GM23338 (cell line): ENCODE results near the gene HMCN2. TPM values are rescaled to one million over a fixed set of nuclear protein-coding genes. Genes with fewer than 3 reads are reported as not detected.

Experiments
- ATAC-seq: fragments of 200-7000 bp; cut with Tn5 transposase; 3 replicates; pipeline ENCODE4 v1.9.1; 2020
- DNase-seq: peaks from one replicate; pipeline ENCODE4 v3.0.0-alpha.2; 2015; ENCODE audit warnings: low spot score
- H2AFZ ChIP-seq: fragments of 200-600 bp; sonication (generic); 2 replicates; pipeline ENCODE4 v1.8.0; 2016; ENCODE audit warnings: antibody characterized with exemption, mild to moderate bottlenecking, moderate library complexity
- H3F3A ChIP-seq: fragments of 200-600 bp; sonication (generic); replicated peaks from 2 replicates; pipeline ENCODE4 v1.8.0; 2017; ENCODE audit warnings: antibody characterized with exemption, mixed run types, low read depth
- H3K27ac ChIP-seq: fragments of 200-600 bp; sonication (generic); 2 replicates; pipeline ENCODE4 v1.6.1; 2016; ENCODE audit warnings: low read depth
- H3K27me3 ChIP-seq: fragments of 200-600 bp; sonication (generic); 2 replicates; pipeline ENCODE4 v1.8.0; 2016; ENCODE audit warnings: mild to moderate bottlenecking, mixed run types, moderate library complexity; ENCODE audit not compliant: insufficient read depth
- H3K36me3 ChIP-seq: fragments of 200-600 bp; sonication (generic); 2 replicates; pipeline ENCODE4 v1.8.0; 2016; ENCODE audit warnings: mild to moderate bottlenecking; ENCODE audit not compliant: insufficient read depth
- H3K4me1 ChIP-seq: fragments of 200-600 bp; sonication (generic); 2 replicates; pipeline ENCODE4 v1.8.0; 2016; ENCODE audit warnings: mild to moderate bottlenecking, moderate library complexity; ENCODE audit not compliant: insufficient read depth
- H3K4me2 ChIP-seq: fragments of 200-600 bp; sonication (generic); 2 replicates; pipeline ENCODE4 v1.7.1; 2017; ENCODE audit warnings: mixed run types
- H3K4me3 ChIP-seq: fragments of 200-600 bp; sonication (generic); 2 replicates; pipeline ENCODE4 v1.6.1; 2016; ENCODE audit warnings: mixed run types
- H3K79me2 ChIP-seq: fragments of 200-600 bp; sonication (generic); replicated peaks from 2 replicates; pipeline ENCODE4 v1.8.0; 2017; ENCODE audit warnings: mild to moderate bottlenecking; ENCODE audit not compliant: insufficient read depth
- H3K9me2 ChIP-seq: fragments of 200-600 bp; sonication (generic); 2 replicates; pipeline ENCODE4 v1.8.0; 2017; ENCODE audit not compliant: insufficient read depth
- H4K20me1 ChIP-seq: fragments of 200-600 bp; sonication (generic); replicated peaks from 2 replicates; pipeline ENCODE4 v1.8.0; 2017; ENCODE audit warnings: mild to moderate bottlenecking; ENCODE audit not compliant: insufficient read depth
- H3K27ac Mint-ChIP-seq: 2 replicates; pipeline ENCODE4 v1.8.0; 2020; ENCODE audit warnings: inconsistent platforms, mild to moderate bottlenecking, moderate library complexity, mixed read lengths
- H3K27me3 Mint-ChIP-seq: 3 replicates; pipeline ENCODE4 v1.8.0; 2022; ENCODE audit warnings: low read depth, mild to moderate bottlenecking, moderate library complexity, mixed read lengths, inconsistent platforms; ENCODE audit not compliant: insufficient read depth, poor library complexity
- H3K36me3 Mint-ChIP-seq: 3 replicates; pipeline ENCODE4 v1.8.0; 2021; ENCODE audit warnings: low read depth, mild to moderate bottlenecking, inconsistent platforms, moderate library complexity, mixed read lengths
- H3K4me1 Mint-ChIP-seq: 3 replicates; pipeline ENCODE4 v1.8.0; 2020; ENCODE audit warnings: mild to moderate bottlenecking, inconsistent platforms, mixed read lengths
- H3K4me3 Mint-ChIP-seq: 3 replicates; pipeline ENCODE4 v1.8.0; 2021; ENCODE audit warnings: moderate library complexity, mild to moderate bottlenecking, inconsistent platforms, mixed read lengths
- H3K9me3 Mint-ChIP-seq: 3 replicates; pipeline ENCODE4 v1.8.0; 2020; ENCODE audit warnings: moderate library complexity, mild to moderate bottlenecking, inconsistent platforms, mixed read lengths
- EZH2 ChIP-seq: fragments of 200-600 bp; sonication (generic); IDR thresholded peaks from one replicate; pipeline ENCODE4 v1.8.0; 2017; ENCODE audit warnings: antibody characterized with exemption, mild to moderate bottlenecking, low read depth; ENCODE audit not compliant: unreplicated experiment
- JUNB ChIP-seq: IDR thresholded peaks from one replicate; pipeline ENCODE4 v1.6.1; 2016; ENCODE audit warnings: antibody characterized with exemption; ENCODE audit not compliant: unreplicated experiment
- NANOG ChIP-seq: IDR thresholded peaks from 2 replicates; pipeline ENCODE4 v1.6.1; 2016; ENCODE audit warnings: antibody characterized with exemption, borderline replicate concordance
- POLR2AphosphoS5 ChIP-seq: IDR thresholded peaks from 2 replicates; pipeline ENCODE4 v1.6.1; 2016; ENCODE audit warnings: antibody characterized with exemption, low read depth
- REST ChIP-seq: IDR thresholded peaks from one replicate; pipeline ENCODE4 v1.6.1; 2018; ENCODE audit warnings: antibody characterized with exemption; ENCODE audit not compliant: unreplicated experiment
- STAT1 ChIP-seq: IDR thresholded peaks from one replicate; pipeline ENCODE4 v1.6.1; 2016; ENCODE audit warnings: antibody characterized with exemption; ENCODE audit not compliant: unreplicated experiment
- ZNF114 ChIP-seq: fragments of 250-450 bp; sonication (Bioruptor Pico); IDR thresholded peaks from 2 replicates; pipeline ENCODE4 v1.5.0; 2020; ENCODE audit warnings: mild to moderate bottlenecking, moderate library complexity
- ZNF331 ChIP-seq: fragments of 250-450 bp; sonication (Bioruptor Pico); IDR thresholded peaks from 2 replicates; pipeline ENCODE4 v1.5.0; 2020; ENCODE audit warnings: low read depth, mild to moderate bottlenecking, moderate library complexity
- polyA plus RNA-seq: library from polyadenylated mRNA; unstranded; fragments of >200 nt; fragmentation: Nextera tagmentation; extraction: Ambion mirVana; gene quantifications from 2 replicates; pipeline ENCODE4 v1.2.1, GENCODE V29; 2016
- total RNA-seq: library from RNA; depleted of rRNA; stranded (reverse); fragments of >200 nt; shearing (Covaris generic); gene quantifications from 2 replicates; pipeline ENCODE4 v1.2.3, GENCODE V29; 2014
- TF ChIP-seq, protein P1 (sequence below): fragments of 250-450 bp; sonication (Bioruptor Pico); IDR thresholded peaks from 2 replicates; pipeline ENCODE4 v1.5.0; 2020; ENCODE audit warnings: mild to moderate bottlenecking, moderate library complexity
- TF ChIP-seq, protein P2 (sequence below): IDR thresholded peaks from 2 replicates; pipeline ENCODE4 v1.6.1; 2016; ENCODE audit warnings: antibody characterized with exemption
- TF ChIP-seq, protein P3 (sequence below), 2 experiments: fragments of 200-600 bp in 1 of 2; sonication (generic) in 1 of 2; conservative IDR thresholded peaks; 2 replicates each; pipeline versions ENCODE4 v1.5.1 to v1.6.1; 2016 to 2017; ENCODE audit warnings: antibody characterized with exemption in 2 of 2, low read depth in 2 of 2, mild to moderate bottlenecking in 2 of 2, moderate library complexity in 1 of 2

Gene HMCN2
- total and polyA plus RNA-seq, 2 experiments from 2014 or later, result 1.3 to 4.7 TPM

- TF ChIP-seq, protein P1, sequence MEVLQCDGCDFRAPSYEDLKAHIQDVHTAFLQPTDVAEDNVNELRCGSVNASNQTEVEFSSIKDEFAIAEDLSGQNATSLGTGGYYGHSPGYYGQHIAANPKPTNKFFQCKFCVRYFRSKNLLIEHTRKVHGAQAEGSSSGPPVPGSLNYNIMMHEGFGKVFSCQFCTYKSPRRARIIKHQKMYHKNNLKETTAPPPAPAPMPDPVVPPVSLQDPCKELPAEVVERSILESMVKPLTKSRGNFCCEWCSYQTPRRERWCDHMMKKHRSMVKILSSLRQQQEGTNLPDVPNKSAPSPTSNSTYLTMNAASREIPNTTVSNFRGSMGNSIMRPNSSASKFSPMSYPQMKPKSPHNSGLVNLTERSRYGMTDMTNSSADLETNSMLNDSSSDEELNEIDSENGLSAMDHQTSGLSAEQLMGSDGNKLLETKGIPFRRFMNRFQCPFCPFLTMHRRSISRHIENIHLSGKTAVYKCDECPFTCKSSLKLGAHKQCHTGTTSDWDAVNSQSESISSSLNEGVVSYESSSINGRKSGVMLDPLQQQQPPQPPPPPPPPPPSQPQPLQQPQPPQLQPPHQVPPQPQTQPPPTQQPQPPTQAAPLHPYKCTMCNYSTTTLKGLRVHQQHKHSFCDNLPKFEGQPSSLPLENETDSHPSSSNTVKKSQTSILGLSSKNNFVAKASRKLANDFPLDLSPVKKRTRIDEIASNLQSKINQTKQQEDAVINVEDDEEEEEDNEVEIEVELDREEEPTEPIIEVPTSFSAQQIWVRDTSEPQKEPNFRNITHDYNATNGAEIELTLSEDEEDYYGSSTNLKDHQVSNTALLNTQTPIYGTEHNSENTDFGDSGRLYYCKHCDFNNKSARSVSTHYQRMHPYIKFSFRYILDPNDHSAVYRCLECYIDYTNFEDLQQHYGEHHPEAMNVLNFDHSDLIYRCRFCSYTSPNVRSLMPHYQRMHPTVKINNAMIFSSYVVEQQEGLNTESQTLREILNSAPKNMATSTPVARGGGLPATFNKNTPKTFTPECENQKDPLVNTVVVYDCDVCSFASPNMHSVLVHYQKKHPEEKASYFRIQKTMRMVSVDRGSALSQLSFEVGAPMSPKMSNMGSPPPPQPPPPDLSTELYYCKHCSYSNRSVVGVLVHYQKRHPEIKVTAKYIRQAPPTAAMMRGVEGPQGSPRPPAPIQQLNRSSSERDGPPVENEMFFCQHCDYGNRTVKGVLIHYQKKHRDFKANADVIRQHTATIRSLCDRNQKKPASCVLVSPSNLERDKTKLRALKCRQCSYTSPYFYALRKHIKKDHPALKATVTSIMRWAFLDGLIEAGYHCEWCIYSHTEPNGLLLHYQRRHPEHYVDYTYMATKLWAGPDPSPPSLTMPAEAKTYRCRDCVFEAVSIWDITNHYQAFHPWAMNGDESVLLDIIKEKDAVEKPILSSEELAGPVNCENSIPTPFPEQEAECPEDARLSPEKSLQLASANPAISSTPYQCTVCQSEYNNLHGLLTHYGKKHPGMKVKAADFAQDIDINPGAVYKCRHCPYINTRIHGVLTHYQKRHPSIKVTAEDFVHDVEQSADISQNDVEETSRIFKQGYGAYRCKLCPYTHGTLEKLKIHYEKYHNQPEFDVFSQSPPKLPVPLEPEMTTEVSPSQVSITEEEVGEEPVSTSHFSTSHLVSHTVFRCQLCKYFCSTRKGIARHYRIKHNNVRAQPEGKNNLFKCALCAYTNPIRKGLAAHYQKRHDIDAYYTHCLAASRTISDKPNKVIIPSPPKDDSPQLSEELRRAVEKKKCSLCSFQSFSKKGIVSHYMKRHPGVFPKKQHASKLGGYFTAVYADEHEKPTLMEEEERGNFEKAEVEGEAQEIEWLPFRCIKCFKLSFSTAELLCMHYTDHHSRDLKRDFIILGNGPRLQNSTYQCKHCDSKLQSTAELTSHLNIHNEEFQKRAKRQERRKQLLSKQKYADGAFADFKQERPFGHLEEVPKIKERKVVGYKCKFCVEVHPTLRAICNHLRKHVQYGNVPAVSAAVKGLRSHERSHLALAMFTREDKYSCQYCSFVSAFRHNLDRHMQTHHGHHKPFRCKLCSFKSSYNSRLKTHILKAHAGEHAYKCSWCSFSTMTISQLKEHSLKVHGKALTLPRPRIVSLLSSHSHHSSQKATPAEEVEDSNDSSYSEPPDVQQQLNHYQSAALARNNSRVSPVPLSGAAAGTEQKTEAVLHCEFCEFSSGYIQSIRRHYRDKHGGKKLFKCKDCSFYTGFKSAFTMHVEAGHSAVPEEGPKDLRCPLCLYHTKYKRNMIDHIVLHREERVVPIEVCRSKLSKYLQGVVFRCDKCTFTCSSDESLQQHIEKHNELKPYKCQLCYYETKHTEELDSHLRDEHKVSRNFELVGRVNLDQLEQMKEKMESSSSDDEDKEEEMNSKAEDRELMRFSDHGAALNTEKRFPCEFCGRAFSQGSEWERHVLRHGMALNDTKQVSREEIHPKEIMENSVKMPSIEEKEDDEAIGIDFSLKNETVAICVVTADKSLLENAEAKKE (CRISPR knock-in tag), result no peak
- TF ChIP-seq REST, result no peak
These were observed 137.3 kb downstream of the HMCN2 start (continued) for GRCh38 chr9:130402645-130403440.

DNA sequence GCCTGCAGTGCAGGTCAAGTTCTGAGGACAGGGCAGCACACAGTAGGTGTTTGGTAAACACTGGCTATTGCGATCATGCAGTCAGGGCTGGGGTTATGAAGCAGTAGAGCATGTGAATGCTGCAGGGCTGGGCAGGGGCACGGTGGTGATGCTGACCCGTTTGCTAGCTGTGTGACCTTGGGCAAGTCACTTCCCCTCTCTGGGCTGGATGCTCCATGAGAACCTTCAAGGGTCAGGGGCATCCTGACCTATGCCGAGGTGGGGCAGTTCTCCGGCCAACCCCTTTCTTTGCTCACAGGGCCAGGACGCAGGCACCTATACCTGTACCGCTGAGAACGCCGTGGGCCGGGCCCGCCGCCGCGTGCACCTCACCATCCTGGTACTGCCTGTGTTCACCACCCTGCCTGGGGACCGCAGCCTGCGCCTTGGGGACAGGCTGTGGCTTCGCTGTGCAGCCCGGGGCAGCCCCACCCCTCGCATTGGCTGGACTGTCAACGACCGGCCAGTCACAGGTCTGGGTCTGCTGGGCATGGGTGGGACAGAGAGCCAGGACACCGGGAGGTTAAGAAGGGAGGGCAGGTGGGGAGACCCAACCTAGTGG lies 140.2 kb downstream of the HMCN2 start:
- no peak overlapping the region for H3K4me3 Mint-ChIP-seq
- DNase-seq, result no peak
- H3F3A ChIP-seq, result no peaks in the 10 kb centered on the region
- H3K27me3 Mint-ChIP-seq, result peaks cover 3% of the 10 kb centered on the region
- no peak overlapping the region for H3K4me3 ChIP-seq
- no peaks in the 10 kb centered on the region for H3K9me2 ChIP-seq
- no peaks in the 10 kb centered on the region for H3K36me3 ChIP-seq
- H3K4me1 ChIP-seq, result no peaks in the 10 kb centered on the region
- no peak for ATAC-seq
- H3K27ac ChIP-seq, result no peak overlapping the region
- no peak overlapping the region for H3K27ac Mint-ChIP-seq
- H2AFZ ChIP-seq, result no peak overlapping the region
- H3K36me3 Mint-ChIP-seq, result peaks cover 4% of the 10 kb centered on the region; the same call in 2 of the 3 replicates
- H3K79me2 ChIP-seq, result no peaks in the 10 kb centered on the region
- H3K4me1 Mint-ChIP-seq, result 0 out of 3 replicates have a peak, but pooled peaks cover 2% of the 10 kb centered on the region
- no peaks in the 10 kb centered on the region for H3K9me3 Mint-ChIP-seq
- no peak overlapping the region for H3K4me2 ChIP-seq
- H4K20me1 ChIP-seq, result no peaks in the 10 kb centered on the region
- H3K27me3 ChIP-seq, result no peaks in the 10 kb centered on the region
- TF ChIP-seq NANOG (no peak), STAT1 (no peak), POLR2AphosphoS5 (no peak), ZNF331 (CRISPR knock-in tag) (no peak), EZH2 (no peak), JUNB (no peak), ZNF114 (CRISPR knock-in tag) (no peak)
- TF ChIP-seq, protein P2, sequence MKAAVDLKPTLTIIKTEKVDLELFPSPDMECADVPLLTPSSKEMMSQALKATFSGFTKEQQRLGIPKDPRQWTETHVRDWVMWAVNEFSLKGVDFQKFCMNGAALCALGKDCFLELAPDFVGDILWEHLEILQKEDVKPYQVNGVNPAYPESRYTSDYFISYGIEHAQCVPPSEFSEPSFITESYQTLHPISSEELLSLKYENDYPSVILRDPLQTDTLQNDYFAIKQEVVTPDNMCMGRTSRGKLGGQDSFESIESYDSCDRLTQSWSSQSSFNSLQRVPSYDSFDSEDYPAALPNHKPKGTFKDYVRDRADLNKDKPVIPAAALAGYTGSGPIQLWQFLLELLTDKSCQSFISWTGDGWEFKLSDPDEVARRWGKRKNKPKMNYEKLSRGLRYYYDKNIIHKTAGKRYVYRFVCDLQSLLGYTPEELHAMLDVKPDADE, result no peak
- TF ChIP-seq, protein P3, sequence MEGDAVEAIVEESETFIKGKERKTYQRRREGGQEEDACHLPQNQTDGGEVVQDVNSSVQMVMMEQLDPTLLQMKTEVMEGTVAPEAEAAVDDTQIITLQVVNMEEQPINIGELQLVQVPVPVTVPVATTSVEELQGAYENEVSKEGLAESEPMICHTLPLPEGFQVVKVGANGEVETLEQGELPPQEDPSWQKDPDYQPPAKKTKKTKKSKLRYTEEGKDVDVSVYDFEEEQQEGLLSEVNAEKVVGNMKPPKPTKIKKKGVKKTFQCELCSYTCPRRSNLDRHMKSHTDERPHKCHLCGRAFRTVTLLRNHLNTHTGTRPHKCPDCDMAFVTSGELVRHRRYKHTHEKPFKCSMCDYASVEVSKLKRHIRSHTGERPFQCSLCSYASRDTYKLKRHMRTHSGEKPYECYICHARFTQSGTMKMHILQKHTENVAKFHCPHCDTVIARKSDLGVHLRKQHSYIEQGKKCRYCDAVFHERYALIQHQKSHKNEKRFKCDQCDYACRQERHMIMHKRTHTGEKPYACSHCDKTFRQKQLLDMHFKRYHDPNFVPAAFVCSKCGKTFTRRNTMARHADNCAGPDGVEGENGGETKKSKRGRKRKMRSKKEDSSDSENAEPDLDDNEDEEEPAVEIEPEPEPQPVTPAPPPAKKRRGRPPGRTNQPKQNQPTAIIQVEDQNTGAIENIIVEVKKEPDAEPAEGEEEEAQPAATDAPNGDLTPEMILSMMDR (conservative IDR thresholded peaks at IDR 0.05; ENCODE audit: low read depth in 2 of 2), result no peak
